GM23248 (cell line): ENCODE results near the gene TBC1D1. TPM values are rescaled to one million over a fixed set of nuclear protein-coding genes. Genes with fewer than 3 reads are reported as not detected.

Experiments used
- DNase-seq: peaks from one replicate; pipeline ENCODE4 v3.0.0-alpha.2; 2015
- H2AFZ ChIP-seq: fragments of 200-600 bp; sonication (generic); 2 replicates; pipeline ENCODE4 v1.6.1; 2016; ENCODE audit warnings: antibody characterized with exemption
- H3F3A ChIP-seq: fragments of 200-600 bp; sonication (generic); 2 replicates; pipeline ENCODE4 v1.6.1; 2016; ENCODE audit warnings: mild to moderate bottlenecking, antibody characterized with exemption, mixed run types; ENCODE audit not compliant: insufficient read depth
- H3K27ac ChIP-seq: fragments of 200-600 bp; sonication (generic); 2 replicates; pipeline ENCODE4 v1.5.1; 2016; ENCODE audit warnings: mild to moderate bottlenecking
- H3K27me3 ChIP-seq: fragments of 200-600 bp; sonication (generic); replicated peaks from 2 replicates; pipeline ENCODE4 v1.6.1; 2016; ENCODE audit warnings: mild to moderate bottlenecking; ENCODE audit not compliant: insufficient read depth
- H3K36me3 ChIP-seq: fragments of 200-600 bp; sonication (generic); 2 replicates; pipeline ENCODE4 v1.6.1; 2016; ENCODE audit warnings: low read depth, mild to moderate bottlenecking
- H3K4me1 ChIP-seq: fragments of 200-600 bp; sonication (generic); 2 replicates; pipeline ENCODE4 v1.6.1; 2016; ENCODE audit warnings: mild to moderate bottlenecking; ENCODE audit not compliant: insufficient read depth
- H3K4me2 ChIP-seq: fragments of 200-600 bp; sonication (generic); one replicate; pipeline ENCODE4 v1.6.1; 2016; ENCODE audit warnings: mild to moderate bottlenecking; ENCODE audit not compliant: unreplicated experiment
- H3K4me3 ChIP-seq: fragments of 200-600 bp; sonication (generic); 2 replicates; pipeline ENCODE4 v1.5.1; 2016; ENCODE audit warnings: mild to moderate bottlenecking
- H3K79me2 ChIP-seq: fragments of 200-600 bp; sonication (generic); 2 replicates; pipeline ENCODE4 v1.6.1; 2016; ENCODE audit warnings: mild to moderate bottlenecking; ENCODE audit not compliant: insufficient read depth
- H3K9ac ChIP-seq: fragments of 200-600 bp; sonication (generic); 2 replicates; pipeline ENCODE4 v1.6.1; 2016; ENCODE audit warnings: mild to moderate bottlenecking
- H3K9me2 ChIP-seq: fragments of 200-600 bp; sonication (generic); 2 replicates; pipeline ENCODE4 v1.6.1; 2016; ENCODE audit warnings: mixed run types, mild to moderate bottlenecking, moderate library complexity; ENCODE audit not compliant: insufficient read depth
- H3K9me3 ChIP-seq: fragments of 200-600 bp; sonication (generic); one replicate; pipeline ENCODE4 v1.6.1; 2017; ENCODE audit warnings: low read depth
- H4K20me1 ChIP-seq: fragments of 200-600 bp; sonication (generic); 2 replicates; pipeline ENCODE4 v1.6.0; 2016; ENCODE audit not compliant: insufficient read depth
- EZH2 ChIP-seq: fragments of 200-600 bp; sonication (generic); IDR thresholded peaks from 2 replicates; pipeline ENCODE4 v1.6.1; 2018; ENCODE audit warnings: antibody characterized with exemption, mild to moderate bottlenecking; ENCODE audit not compliant: insufficient read depth, poor library complexity, severe bottlenecking
- EZH2phosphoT487 ChIP-seq: fragments of 200-600 bp; sonication (generic); IDR thresholded peaks from 2 replicates; pipeline ENCODE4 v1.6.1; 2018; ENCODE audit warnings: antibody characterized with exemption, moderate library complexity, mild to moderate bottlenecking, low read depth; ENCODE audit not compliant: insufficient read depth
- WGBS, 2 experiments: methylation state at CpG; one replicate each; pipeline ENCODE4 v1.1.6; 2015 to 2017; ENCODE audit warnings: low lambda C conversion rate in 2 of 2, low coverage in 1 of 2; ENCODE audit errors: missing lambda C conversion rate in 2 of 2; 5-methylcytosine and 5-hydroxymethylcytosine counted together
- in situ Hi-C: fragments of 300-500 bp; cut with MboI; formaldehyde crosslinking; loops from 2 replicates; pipeline ENCODE4 v1.15.0; 2020
- polyA plus RNA-seq: library from polyadenylated mRNA; unstranded; fragments of >200 nt; fragmentation: Nextera tagmentation; extraction: Ambion mirVana; gene quantifications from 2 replicates; pipeline ENCODE4 v1.2.1, GENCODE V29; 2016
- total RNA-seq: library from RNA; depleted of rRNA; stranded (reverse); fragments of >200 nt; shearing (Covaris generic); gene quantifications from 2 replicates; pipeline ENCODE4 v1.2.3, GENCODE V29; 2014

TBC1D1 gene
- total and polyA plus RNA-seq, 2 experiments from 2014 or later, result 12.4 to 34.6 TPM

DNA sequence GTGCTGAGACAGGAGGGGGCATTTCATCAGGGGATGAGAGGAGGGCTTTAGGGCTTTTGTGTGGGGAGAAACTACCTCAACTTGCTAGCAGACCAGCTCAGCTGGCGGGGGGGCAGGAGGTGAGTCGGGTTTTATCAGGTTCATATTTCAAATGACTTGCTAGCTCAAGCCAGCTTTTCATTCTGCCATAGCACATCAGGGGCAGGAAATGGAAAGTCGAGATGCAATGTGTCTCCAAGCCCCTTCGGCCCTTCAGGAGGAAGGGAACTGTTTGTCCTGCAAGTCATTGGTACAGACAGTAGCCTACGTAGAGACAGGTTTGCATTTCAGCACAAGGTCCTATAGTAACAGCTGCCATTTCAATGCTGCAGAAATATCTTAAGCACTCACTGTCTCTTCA, 263.4 kb downstream of the TBC1D1 start:
- no peaks in the 10 kb centered on the region for H3K27me3 ChIP-seq
- TF ChIP-seq EZH2 (no peak), EZH2phosphoT487 (no peak)
- no peak overlapping the region for H3K4me2 ChIP-seq
- H3F3A ChIP-seq, result peaks cover 26% of the 10 kb centered on the region
- no peaks in the 10 kb centered on the region for H3K36me3 ChIP-seq
- in situ Hi-C loops, result no loop called here
- no peak overlapping the region for H3K9ac ChIP-seq
- H3K9me3 ChIP-seq, result no peaks in the 10 kb centered on the region
- no peak overlapping the region for H2AFZ ChIP-seq
- 84% methylated on average over 5 of the region's 5 CpGs for WGBS, 2 experiments
- no peak for DNase-seq
- H3K4me1 ChIP-seq, result peaks cover 34% of the 10 kb centered on the region
- no peaks in the 10 kb centered on the region for H3K9me2 ChIP-seq
- no peak overlapping the region for H3K4me3 ChIP-seq
- no peak overlapping the region for H3K27ac ChIP-seq
- no peaks in the 10 kb centered on the region for H3K79me2 ChIP-seq
- H4K20me1 ChIP-seq, result no peaks in the 10 kb centered on the region

DNA sequence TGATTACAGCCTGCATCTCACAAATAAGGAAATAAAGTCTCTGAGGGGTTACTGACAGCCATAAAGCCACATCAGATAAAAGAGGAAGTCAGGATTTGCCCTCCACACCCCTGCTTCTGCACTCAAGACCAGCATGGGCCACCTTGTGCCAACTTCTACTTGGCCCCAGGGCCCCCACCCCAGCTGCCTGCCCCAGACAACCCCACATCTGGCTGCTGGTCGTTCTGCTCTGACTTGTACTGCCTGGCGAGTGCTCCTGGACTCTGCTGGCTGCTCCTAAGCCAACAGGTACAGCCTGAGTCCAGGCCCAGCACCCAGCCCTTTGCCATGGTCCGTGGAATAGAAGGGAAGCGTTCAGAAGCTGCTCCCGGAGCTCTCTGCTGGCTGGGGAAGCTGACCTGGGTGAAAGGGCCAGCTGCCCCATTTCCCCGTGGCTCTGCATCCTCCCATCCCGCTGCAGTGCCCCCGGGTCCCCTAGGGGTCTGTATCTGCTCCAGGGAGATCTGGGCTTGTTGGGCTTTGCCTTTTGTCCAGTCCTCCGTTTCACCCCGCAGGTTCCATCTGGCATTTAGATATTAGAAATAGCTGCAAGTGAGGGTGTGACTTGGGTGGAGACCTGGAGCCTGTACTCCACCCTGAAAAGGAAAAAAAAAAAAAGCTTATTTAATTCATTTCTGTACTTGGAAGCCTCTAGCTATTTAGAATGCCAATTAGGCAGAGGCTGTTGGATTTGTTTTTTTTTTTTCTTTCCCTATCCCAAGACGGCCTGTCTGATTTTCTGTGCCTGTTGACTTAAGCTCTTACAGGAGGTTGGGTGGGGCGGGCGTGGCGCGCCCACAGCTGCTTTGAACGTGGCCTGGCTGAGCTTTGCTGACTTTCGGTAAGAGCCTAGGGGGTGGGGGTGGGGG, 264.1 kb downstream of the TBC1D1 start:
- H3F3A ChIP-seq, result peaks cover 21% of the 10 kb centered on the region
- H4K20me1 ChIP-seq, result no peaks in the 10 kb centered on the region
- no peaks in the 10 kb centered on the region for H3K79me2 ChIP-seq
- WGBS, 2 experiments, result 28 to 34% methylated on average over 15 to 17 of the region's 17 CpGs
- H3K4me1 ChIP-seq, result peaks cover 30% of the 10 kb centered on the region
- TF ChIP-seq EZH2 (no peak), EZH2phosphoT487 (no peak)
- H3K27me3 ChIP-seq, result no peaks in the 10 kb centered on the region
- H3K9ac ChIP-seq, result no peak overlapping the region
- H3K27ac ChIP-seq, result no peak overlapping the region
- no peak overlapping the region for H3K4me2 ChIP-seq
- DNase-seq, result peak; percentile 42
- no peaks in the 10 kb centered on the region for H3K9me3 ChIP-seq
- in situ Hi-C loops, result no loop called here
- no peaks in the 10 kb centered on the region for H3K36me3 ChIP-seq
- no peak overlapping the region for H3K4me3 ChIP-seq
- H2AFZ ChIP-seq, result no peak overlapping the region
- H3K9me2 ChIP-seq, result no peaks in the 10 kb centered on the region

- Histone ChIP-seq H3K9me3 (no peaks in the 10 kb centered on the region), H3K4me2 (no peak overlapping the region), H3F3A (peaks cover 19% of the 10 kb centered on the region), H3K79me2 (no peaks in the 10 kb centered on the region), H4K20me1 (no peaks in the 10 kb centered on the region), H3K4me1 (peaks cover 29% of the 10 kb centered on the region), H2AFZ (no peak overlapping the region), H3K36me3 (no peaks in the 10 kb centered on the region), H3K9ac (no peak overlapping the region), H3K27ac (no peak overlapping the region), H3K4me3 (no peak overlapping the region), H3K27me3 (no peaks in the 10 kb centered on the region), H3K9me2 (no peaks in the 10 kb centered on the region)
- WGBS, 2 experiments, result 83% methylated on average over 7 of the region's 7 CpGs
- no peak for DNase-seq
- TF ChIP-seq EZH2phosphoT487 (no peak), EZH2 (no peak)
- in situ Hi-C loops, result no loop called here
These were observed 264.9 kb downstream of the TBC1D1 start for GRCh38 chr4:38155589-38156294.

GRCh38 chr4:38157592-38157991, 266.7 kb downstream of the TBC1D1 start:
- DNase-seq, result no peak
- Histone ChIP-seq H3K36me3 (no peaks in the 10 kb centered on the region), H3K27ac (no peak overlapping the region), H3K9me2 (no peaks in the 10 kb centered on the region), H3K27me3 (no peaks in the 10 kb centered on the region), H3F3A (peaks cover 23% of the 10 kb centered on the region), H3K9ac (no peak overlapping the region), H3K9me3 (no peaks in the 10 kb centered on the region), H2AFZ (no peak overlapping the region), H4K20me1 (no peaks in the 10 kb centered on the region), H3K79me2 (no peaks in the 10 kb centered on the region), H3K4me2 (no peak overlapping the region), H3K4me1 (peaks cover 30% of the 10 kb centered on the region), H3K4me3 (no peak overlapping the region)
- in situ Hi-C loops, result no loop called here
- TF ChIP-seq EZH2 (no peak), EZH2phosphoT487 (no peak)
- 29 to 33% methylated on average over 1 of the region's 1 CpG for WGBS, 2 experiments
